Fibroblast of lung (primary cell): ENCODE measurements around the gene C9orf43. TPM values are rescaled to one million over a fixed set of nuclear protein-coding genes. Genes with fewer than 3 reads are reported as not detected.
"Not testable (repeated sequence)": the region's sequence is repeated elsewhere in the genome, so short reads cannot be mapped to it uniquely, and the experiment has no call there.

Experiments
- DNase-seq, 2 donors: peaks; one replicate each; pipeline versions ENCODE4 v3.0.0 to v3.0.0-alpha.2; 2010; ENCODE audit warnings: low read depth in 2 of 2
- H2AFZ ChIP-seq: 2 replicates; pipeline ENCODE4 v1.5.1; 2012; ENCODE audit warnings: low read length, control low read depth, inconsistent platforms
- H3K27ac ChIP-seq: 2 replicates; pipeline ENCODE4 v1.5.1; 2011; ENCODE audit warnings: low read length, control low read depth; ENCODE audit not compliant: insufficient read depth
- H3K27me3 ChIP-seq: 2 replicates; pipeline ENCODE4 v1.5.1; 2011; ENCODE audit warnings: mild to moderate bottlenecking, low read length; ENCODE audit not compliant: control insufficient read depth, insufficient read depth
- H3K36me3 ChIP-seq: 2 replicates; pipeline ENCODE4 v1.5.1; 2011; ENCODE audit warnings: low read length; ENCODE audit not compliant: control insufficient read depth, insufficient read depth
- H3K4me1 ChIP-seq: 2 replicates; pipeline ENCODE4 v1.5.1; 2011; ENCODE audit warnings: low read length; ENCODE audit not compliant: control insufficient read depth, insufficient read depth; ENCODE audit errors: extremely low read depth
- H3K4me2 ChIP-seq: 2 replicates; pipeline ENCODE4 v1.5.1; 2011; ENCODE audit warnings: low read length, control low read depth; ENCODE audit not compliant: insufficient read depth; ENCODE audit errors: extremely low read depth
- H3K4me3 ChIP-seq, 4 experiments: fragments of 200-600 bp in 1 of 4; sonication (generic) in 1 of 4; replicated peaks in 1 of 4; 2 replicates each; pipeline ENCODE4 v1.5.1; 2011 to 2016; ENCODE audit warnings: low read length in 4 of 4, low read depth in 3 of 4, mild to moderate bottlenecking in 3 of 4, control low read depth in 2 of 4, inconsistent platforms in 1 of 4, mixed read lengths in 1 of 4; ENCODE audit not compliant: insufficient read depth in 1 of 4; ENCODE audit errors: control extremely low read depth in 1 of 4
- H3K79me2 ChIP-seq: 2 replicates; pipeline ENCODE4 v1.5.1; 2012; ENCODE audit warnings: mild to moderate bottlenecking, low read length, inconsistent platforms; ENCODE audit not compliant: control insufficient read depth, insufficient read depth
- H3K9ac ChIP-seq: 2 replicates; pipeline ENCODE4 v1.5.1; 2011; ENCODE audit warnings: mild to moderate bottlenecking, low read length, control low read depth; ENCODE audit not compliant: insufficient read depth
- H3K9me3 ChIP-seq: 2 replicates; pipeline ENCODE4 v1.5.1; 2012; ENCODE audit warnings: low read depth, low read length; ENCODE audit not compliant: control insufficient read depth, insufficient read depth
- H4K20me1 ChIP-seq: 2 replicates; pipeline ENCODE4 v1.5.1; 2011; ENCODE audit warnings: low read length; ENCODE audit not compliant: control insufficient read depth, insufficient read depth; ENCODE audit errors: extremely low read depth
- CTCF ChIP-seq, 2 donors: IDR thresholded peaks in 1 of 2; conservative IDR thresholded peaks in 1 of 2; 1 replicate in 1 of 2; 2 replicates in 1 of 2; pipeline ENCODE4 v1.5.1; 2011 to 2012; ENCODE audit warnings: low read length in 2 of 2, control low read depth in 1 of 2, inconsistent platforms in 1 of 2, low read depth in 1 of 2, mild to moderate bottlenecking in 1 of 2
- EZH2 ChIP-seq: IDR thresholded peaks from 2 replicates; pipeline ENCODE4 v1.5.1; 2012; ENCODE audit warnings: low read length, control low read depth, mild to moderate bottlenecking; ENCODE audit errors: missing control alignments
- polyA plus RNA-seq, 2 donors: library from polyadenylated mRNA; depleted of rRNA in 1 of 2; stranded (reverse) in 1 of 2; unstranded in 1 of 2; fragments of >200 nt; gene quantifications; 2 replicates each; pipeline ENCODE4 v1.2.1, GENCODE V29; 2011 to 2012; ENCODE audit warnings: missing spikeins in 1 of 2
- total RNA-seq: library from RNA; depleted of rRNA; stranded (reverse); fragments of >200 nt; gene quantifications from 2 replicates; pipeline ENCODE4 v1.2.1, GENCODE V29; 2014

Gene C9orf43
- total and polyA plus RNA-seq, 2 donors (not counting 1 experiment from before 2014, with no cell fraction given) = 0.25 to 0.50 TPM

- Histone ChIP-seq H3K9ac (no peak overlapping the region), H3K4me3 (no peak overlapping the region), H3K9me3 (no peaks in the 10 kb centered on the region), H2AFZ (no peak overlapping the region), H3K79me2 (no peaks in the 10 kb centered on the region), H3K27me3 (no peaks in the 10 kb centered on the region), H3K4me2 (no peak overlapping the region), H3K27ac (no peak overlapping the region), H3K4me1 (no peaks in the 10 kb centered on the region), H3K36me3 (no peaks in the 10 kb centered on the region), H4K20me1 (no peaks in the 10 kb centered on the region)
- DNase-seq = no peak
- no peak for TF ChIP-seq CTCF (conservative IDR thresholded peaks at IDR 0.05 in 1 of 2, IDR thresholded peaks at IDR 0.05 in 1 of 2; ENCODE audit: low read depth in 1 of 2, low read length in 2 of 2)
- TF ChIP-seq EZH2 = no peak
Measured at GRCh38 chr9:113380869-113381378, 29.6 kb upstream of the C9orf43 start.

GRCh38 chr9:113381441-113381840, 29.1 kb upstream of the C9orf43 start:
- H3K9ac ChIP-seq, H2AFZ ChIP-seq, H3K36me3 ChIP-seq, H3K79me2 ChIP-seq, H3K27me3 ChIP-seq, H3K4me2 ChIP-seq, H3K9me3 ChIP-seq, H3K27ac ChIP-seq, H4K20me1 ChIP-seq, H3K4me1 ChIP-seq, DNase-seq, H3K4me3 ChIP-seq: not testable (repeated sequence)

- no peaks in the 10 kb centered on the region for H3K4me1 ChIP-seq
- DNase-seq = no peak
- H4K20me1 ChIP-seq = no peaks in the 10 kb centered on the region
- no peaks in the 10 kb centered on the region for H3K27me3 ChIP-seq
- H3K4me2 ChIP-seq = no peak overlapping the region
- H2AFZ ChIP-seq = no peak overlapping the region
- TF ChIP-seq CTCF (conservative IDR thresholded peaks at IDR 0.05 in 1 of 2, IDR thresholded peaks at IDR 0.05 in 1 of 2; ENCODE audit: low read depth in 1 of 2, low read length in 2 of 2) = no peak
- TF ChIP-seq EZH2 = no peak
- no peak overlapping the region for H3K4me3 ChIP-seq
- H3K36me3 ChIP-seq = no peaks in the 10 kb centered on the region
- H3K27ac ChIP-seq = no peak overlapping the region
- no peak overlapping the region for H3K9ac ChIP-seq
- H3K79me2 ChIP-seq = no peaks in the 10 kb centered on the region
- H3K9me3 ChIP-seq = no peaks in the 10 kb centered on the region
Measured at GRCh38 chr9:113381909-113382411, 28.6 kb upstream of the C9orf43 start.
